ENCODE data around the gene CACNA2D3.

The CACNA2D3 gene

DNA sequence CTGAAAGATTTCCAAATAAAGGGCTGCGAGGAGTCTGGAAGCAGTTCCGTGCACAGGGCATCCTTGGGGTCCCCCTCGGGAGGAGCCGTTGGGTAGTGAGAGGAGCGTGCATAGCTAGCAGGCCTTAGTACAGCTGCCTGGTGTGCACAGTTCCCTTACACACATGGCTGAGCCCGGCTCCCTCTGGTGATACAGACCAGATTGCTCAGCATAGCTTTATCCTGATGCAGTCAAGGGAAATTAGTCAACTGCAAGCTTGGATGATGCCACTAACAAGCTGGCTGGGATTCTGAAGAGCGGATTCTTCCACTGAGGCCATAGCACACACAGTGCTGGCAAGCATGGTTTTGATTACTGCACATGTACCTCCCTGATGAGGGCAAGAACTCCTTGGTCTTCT is 456.1 kb downstream of the CACNA2D3 start:
- Histone ChIP-seq H3F3A (ENCODE audit: insufficient read depth) (no peaks in the 10 kb centered on the region), H4K20me1 (ENCODE audit: low read depth, low read length) (no peaks in the 10 kb centered on the region), H3K27ac (ENCODE audit: low read depth, low read length) (no peak overlapping the region), H3K27me3 (ENCODE audit: low read length) (no peaks in the 10 kb centered on the region), H3K9ac (ENCODE audit: low read length) (no peak overlapping the region), H3K36me3 (ENCODE audit: low read length) (no peaks in the 10 kb centered on the region), H3K79me2 (ENCODE audit: insufficient read depth, low read length) (no peaks in the 10 kb centered on the region), H3K9me2 (replicated peaks; ENCODE audit: insufficient read depth, low read length) (no peaks in the 10 kb centered on the region), H3K4me2 (ENCODE audit: low read depth, low read length, poor library complexity, severe bottlenecking) (no peak overlapping the region), H3K9me3 (ENCODE audit: insufficient read depth, low read length) (no peaks in the 10 kb centered on the region), H2AFZ (ENCODE audit: low read depth, low read length, severe bottlenecking) (no peak overlapping the region), H3K4me3 (ENCODE audit: insufficient read depth, low read length, poor library complexity, severe bottlenecking) (no peak overlapping the region)
- no peak for TF ChIP-seq EZH2phosphoT487 (conservative IDR thresholded peaks at IDR 0.05; ENCODE audit: low read length)
- TF ChIP-seq, protein P1, sequence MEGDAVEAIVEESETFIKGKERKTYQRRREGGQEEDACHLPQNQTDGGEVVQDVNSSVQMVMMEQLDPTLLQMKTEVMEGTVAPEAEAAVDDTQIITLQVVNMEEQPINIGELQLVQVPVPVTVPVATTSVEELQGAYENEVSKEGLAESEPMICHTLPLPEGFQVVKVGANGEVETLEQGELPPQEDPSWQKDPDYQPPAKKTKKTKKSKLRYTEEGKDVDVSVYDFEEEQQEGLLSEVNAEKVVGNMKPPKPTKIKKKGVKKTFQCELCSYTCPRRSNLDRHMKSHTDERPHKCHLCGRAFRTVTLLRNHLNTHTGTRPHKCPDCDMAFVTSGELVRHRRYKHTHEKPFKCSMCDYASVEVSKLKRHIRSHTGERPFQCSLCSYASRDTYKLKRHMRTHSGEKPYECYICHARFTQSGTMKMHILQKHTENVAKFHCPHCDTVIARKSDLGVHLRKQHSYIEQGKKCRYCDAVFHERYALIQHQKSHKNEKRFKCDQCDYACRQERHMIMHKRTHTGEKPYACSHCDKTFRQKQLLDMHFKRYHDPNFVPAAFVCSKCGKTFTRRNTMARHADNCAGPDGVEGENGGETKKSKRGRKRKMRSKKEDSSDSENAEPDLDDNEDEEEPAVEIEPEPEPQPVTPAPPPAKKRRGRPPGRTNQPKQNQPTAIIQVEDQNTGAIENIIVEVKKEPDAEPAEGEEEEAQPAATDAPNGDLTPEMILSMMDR (IDR thresholded peaks at IDR 0.05; ENCODE audit: insufficient read depth, low read length, poor library complexity, severe bottlenecking) = no peak

DNA sequence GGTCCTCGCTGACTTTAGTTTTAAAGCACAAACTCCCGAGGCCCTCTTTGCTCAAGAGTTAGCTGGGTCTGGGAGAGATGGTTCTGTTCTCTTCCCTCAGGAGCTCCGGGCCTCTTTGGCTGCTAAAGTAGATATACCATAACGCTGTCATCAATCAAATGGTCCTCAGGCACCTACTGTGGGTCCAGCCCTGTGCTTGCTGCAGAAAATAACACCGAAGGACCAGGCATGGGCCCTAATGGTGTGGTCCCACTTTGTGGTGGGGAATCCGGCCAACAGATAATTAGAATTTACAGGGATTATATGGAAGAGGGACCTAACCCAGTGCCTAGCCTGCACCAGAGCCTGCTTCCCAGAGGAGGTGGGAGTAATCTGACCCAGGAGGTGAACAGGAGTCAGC is 458.1 kb downstream of the CACNA2D3 start:
- Histone ChIP-seq H3K79me2 (ENCODE audit: insufficient read depth, low read length) (no peaks in the 10 kb centered on the region), H3K4me3 (ENCODE audit: insufficient read depth, low read length, poor library complexity, severe bottlenecking) (no peak overlapping the region), H2AFZ (ENCODE audit: low read depth, low read length, severe bottlenecking) (no peak overlapping the region), H3K27ac (ENCODE audit: low read depth, low read length) (no peak overlapping the region), H3K9me3 (ENCODE audit: insufficient read depth, low read length) (no peaks in the 10 kb centered on the region), H3K4me2 (ENCODE audit: low read depth, low read length, poor library complexity, severe bottlenecking) (no peak overlapping the region), H3K36me3 (ENCODE audit: low read length) (no peaks in the 10 kb centered on the region), H3K9ac (ENCODE audit: low read length) (no peak overlapping the region), H3K27me3 (ENCODE audit: low read length) (no peaks in the 10 kb centered on the region), H4K20me1 (ENCODE audit: low read depth, low read length) (no peaks in the 10 kb centered on the region), H3K9me2 (replicated peaks; ENCODE audit: insufficient read depth, low read length) (no peaks in the 10 kb centered on the region), H3F3A (ENCODE audit: insufficient read depth) (no peaks in the 10 kb centered on the region)
- TF ChIP-seq, protein P1 (IDR thresholded peaks at IDR 0.05; ENCODE audit: insufficient read depth, low read length, poor library complexity, severe bottlenecking) = no peak
- no peak for TF ChIP-seq EZH2phosphoT487 (conservative IDR thresholded peaks at IDR 0.05; ENCODE audit: low read length)

DNA sequence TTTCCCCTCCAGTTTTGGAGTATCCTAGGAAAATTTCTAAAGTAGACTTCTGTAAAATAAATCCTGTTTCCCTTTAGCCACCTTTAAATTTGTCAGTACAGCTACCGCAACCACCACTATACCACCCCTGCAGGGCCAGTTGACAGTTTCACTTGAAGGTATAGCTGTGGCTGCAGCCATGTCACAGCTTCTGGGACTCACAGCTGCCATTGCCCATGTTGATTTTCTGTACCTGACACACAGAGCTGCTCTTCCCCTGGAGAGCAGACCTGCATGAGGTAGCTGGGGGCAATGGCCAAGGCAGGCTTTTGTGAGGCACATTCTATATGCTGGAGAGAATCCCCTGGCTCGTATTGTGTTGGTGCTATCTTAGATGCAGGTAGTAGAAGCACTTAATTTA is 460.1 kb downstream of the CACNA2D3 start:
- TF ChIP-seq, protein P1 (IDR thresholded peaks at IDR 0.05; ENCODE audit: insufficient read depth, low read length, poor library complexity, severe bottlenecking) = no peak
- no peak for TF ChIP-seq EZH2phosphoT487 (conservative IDR thresholded peaks at IDR 0.05; ENCODE audit: low read length)
- H3K27me3 ChIP-seq (ENCODE audit: low read length) = no peaks in the 10 kb centered on the region
- no peaks in the 10 kb centered on the region for H3K9me2 ChIP-seq (replicated peaks; ENCODE audit: insufficient read depth, low read length)
- no peaks in the 10 kb centered on the region for H3K79me2 ChIP-seq (ENCODE audit: insufficient read depth, low read length)
- H3K9me3 ChIP-seq (ENCODE audit: insufficient read depth, low read length) = no peaks in the 10 kb centered on the region
- no peaks in the 10 kb centered on the region for H3K36me3 ChIP-seq (ENCODE audit: low read length)
- H3K4me3 ChIP-seq (ENCODE audit: insufficient read depth, low read length, poor library complexity, severe bottlenecking) = no peak overlapping the region
- no peak overlapping the region for H3K27ac ChIP-seq (ENCODE audit: low read depth, low read length)
- H3F3A ChIP-seq (ENCODE audit: insufficient read depth) = no peaks in the 10 kb centered on the region
- H2AFZ ChIP-seq (ENCODE audit: low read depth, low read length, severe bottlenecking) = no peak overlapping the region
- H4K20me1 ChIP-seq (ENCODE audit: low read depth, low read length) = no peaks in the 10 kb centered on the region
- no peak overlapping the region for H3K9ac ChIP-seq (ENCODE audit: low read length)
- no peak overlapping the region for H3K4me2 ChIP-seq (ENCODE audit: low read depth, low read length, poor library complexity, severe bottlenecking)

Measured in SU-DHL-6 (cell line).